ENCODE results near the gene XYLT1.
"Not testable (repeated sequence)": the region's sequence is repeated elsewhere in the genome, so short reads cannot be mapped to it uniquely, and the experiment has no call there.

The XYLT1 gene, protein sequence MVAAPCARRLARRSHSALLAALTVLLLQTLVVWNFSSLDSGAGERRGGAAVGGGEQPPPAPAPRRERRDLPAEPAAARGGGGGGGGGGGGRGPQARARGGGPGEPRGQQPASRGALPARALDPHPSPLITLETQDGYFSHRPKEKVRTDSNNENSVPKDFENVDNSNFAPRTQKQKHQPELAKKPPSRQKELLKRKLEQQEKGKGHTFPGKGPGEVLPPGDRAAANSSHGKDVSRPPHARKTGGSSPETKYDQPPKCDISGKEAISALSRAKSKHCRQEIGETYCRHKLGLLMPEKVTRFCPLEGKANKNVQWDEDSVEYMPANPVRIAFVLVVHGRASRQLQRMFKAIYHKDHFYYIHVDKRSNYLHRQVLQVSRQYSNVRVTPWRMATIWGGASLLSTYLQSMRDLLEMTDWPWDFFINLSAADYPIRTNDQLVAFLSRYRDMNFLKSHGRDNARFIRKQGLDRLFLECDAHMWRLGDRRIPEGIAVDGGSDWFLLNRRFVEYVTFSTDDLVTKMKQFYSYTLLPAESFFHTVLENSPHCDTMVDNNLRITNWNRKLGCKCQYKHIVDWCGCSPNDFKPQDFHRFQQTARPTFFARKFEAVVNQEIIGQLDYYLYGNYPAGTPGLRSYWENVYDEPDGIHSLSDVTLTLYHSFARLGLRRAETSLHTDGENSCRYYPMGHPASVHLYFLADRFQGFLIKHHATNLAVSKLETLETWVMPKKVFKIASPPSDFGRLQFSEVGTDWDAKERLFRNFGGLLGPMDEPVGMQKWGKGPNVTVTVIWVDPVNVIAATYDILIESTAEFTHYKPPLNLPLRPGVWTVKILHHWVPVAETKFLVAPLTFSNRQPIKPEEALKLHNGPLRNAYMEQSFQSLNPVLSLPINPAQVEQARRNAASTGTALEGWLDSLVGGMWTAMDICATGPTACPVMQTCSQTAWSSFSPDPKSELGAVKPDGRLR

DNA sequence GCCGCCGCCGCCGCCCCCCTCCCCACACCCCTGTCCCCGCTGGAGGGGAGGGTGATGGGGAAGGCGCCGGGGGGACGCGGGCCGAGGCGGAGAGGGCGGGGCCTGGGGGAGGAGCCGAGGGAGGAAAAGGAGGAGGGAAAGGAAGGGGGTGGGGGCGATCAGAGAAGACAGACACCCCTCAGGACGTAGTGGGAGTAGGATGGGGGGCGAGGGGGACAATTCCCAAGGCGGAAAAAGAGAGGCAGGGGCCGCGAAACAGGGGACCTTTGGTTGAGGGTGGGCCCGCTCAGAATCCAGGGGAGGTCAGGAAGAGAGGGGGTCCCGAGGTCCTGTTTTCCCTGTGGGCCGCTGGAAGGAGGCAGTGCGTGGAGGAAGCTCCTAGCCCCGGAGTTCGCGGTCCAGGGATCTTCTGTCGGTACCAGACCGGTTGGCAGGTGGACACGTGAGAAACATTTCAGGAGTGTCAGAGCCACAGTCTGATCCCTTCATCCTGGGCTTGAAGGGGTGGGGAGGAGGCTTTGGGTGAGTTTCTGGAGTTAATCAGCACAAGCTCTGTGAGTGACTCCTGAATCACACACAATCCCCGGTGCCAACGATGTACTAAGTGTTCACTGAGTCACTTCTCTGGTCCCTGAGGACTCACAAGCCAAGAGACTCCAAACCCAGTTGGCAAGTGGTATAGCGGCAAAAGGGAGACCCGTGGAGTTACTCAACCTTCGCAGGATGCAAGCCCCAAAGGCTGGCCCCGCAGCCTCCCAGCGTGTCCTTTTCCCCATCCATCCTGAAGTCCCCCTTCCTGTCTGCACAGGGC is at the start of gene XYLT1:
Gene XYLT1 (minus strand): TSS at position 53 of the 811 bp plus-strand sequence. CDS start 164 bp downstream, outside the sequence.
- no peak for DNase-seq

DNA sequence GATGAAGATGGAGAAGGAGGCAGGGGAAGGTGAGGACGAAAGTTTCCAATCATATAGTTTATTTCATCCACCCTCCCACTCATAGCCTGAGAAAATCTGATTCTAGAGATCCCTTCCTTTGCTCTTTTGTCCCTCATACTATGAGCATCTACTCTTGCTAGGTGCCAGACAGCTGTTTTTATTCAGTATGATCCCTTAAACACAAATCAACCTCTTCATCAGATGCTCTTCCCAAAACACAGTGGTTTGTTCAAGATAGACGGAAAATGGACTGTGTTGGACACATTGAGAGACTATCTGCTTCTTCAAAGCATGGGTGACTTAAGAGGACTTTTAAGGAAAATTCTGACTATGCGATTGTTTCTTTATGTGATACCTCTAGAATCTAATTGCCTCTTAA is 49.4 kb upstream of the XYLT1 start:
- no peak for DNase-seq

DNA sequence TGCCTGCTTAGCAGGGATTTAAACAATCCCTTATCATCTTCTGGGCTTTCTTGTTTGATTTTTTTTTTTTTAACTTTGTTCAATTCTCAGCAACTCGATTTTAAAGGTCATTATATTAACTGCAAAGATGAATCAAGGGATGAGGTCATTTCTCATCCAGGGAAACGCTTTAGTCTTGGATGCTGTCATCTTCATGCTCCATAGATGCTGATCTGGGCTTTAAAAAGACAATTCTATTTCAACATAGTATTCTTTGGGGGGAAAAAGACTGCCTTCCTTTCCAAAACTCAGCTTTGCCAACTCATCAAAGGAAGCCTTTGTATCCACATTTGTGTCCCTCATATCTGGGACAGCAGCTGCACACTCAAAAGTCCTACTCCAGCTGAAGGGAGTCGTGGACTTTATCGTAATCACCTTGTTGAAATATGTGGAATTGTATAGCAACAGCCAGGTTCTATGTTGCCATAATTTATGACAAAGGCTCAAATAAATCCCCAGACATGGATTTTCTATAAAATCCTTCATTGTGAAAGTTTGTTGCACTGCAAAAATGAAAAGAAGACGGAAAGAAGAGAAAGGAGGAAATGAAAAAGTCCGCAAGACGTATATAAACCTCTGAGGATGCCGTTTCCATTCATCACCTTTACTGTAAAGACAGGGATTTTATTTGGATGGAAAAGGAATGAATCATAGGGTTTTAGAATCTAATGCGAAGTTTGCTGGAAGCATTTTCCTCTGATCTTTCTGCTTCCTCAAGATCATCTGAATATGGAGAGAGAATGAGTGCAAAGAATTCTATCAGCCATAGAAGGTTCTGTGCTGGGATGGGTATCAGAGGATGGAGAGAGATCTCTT is 48.6 kb upstream of the XYLT1 start:
- no peak for DNase-seq

DNA sequence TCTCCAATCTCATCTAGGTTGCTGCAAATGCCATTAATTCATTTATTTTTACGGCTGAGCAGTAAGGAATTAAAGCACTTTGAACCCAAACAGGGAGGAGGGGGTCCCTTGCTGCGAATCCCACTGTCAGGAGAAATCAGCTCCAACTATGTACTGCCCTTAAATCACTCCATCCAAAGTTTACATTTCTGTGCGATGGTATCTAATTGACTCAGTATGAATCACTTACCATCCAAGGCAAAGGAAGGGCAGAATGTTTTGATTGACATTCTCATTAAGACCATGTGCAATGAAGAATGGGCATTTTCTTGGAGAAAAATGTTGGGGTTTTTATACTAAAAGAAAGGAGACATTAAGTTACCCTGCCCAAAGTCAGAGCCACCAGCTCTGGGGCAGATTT is 47.7 kb upstream of the XYLT1 start:
- no peak for DNase-seq

DNA sequence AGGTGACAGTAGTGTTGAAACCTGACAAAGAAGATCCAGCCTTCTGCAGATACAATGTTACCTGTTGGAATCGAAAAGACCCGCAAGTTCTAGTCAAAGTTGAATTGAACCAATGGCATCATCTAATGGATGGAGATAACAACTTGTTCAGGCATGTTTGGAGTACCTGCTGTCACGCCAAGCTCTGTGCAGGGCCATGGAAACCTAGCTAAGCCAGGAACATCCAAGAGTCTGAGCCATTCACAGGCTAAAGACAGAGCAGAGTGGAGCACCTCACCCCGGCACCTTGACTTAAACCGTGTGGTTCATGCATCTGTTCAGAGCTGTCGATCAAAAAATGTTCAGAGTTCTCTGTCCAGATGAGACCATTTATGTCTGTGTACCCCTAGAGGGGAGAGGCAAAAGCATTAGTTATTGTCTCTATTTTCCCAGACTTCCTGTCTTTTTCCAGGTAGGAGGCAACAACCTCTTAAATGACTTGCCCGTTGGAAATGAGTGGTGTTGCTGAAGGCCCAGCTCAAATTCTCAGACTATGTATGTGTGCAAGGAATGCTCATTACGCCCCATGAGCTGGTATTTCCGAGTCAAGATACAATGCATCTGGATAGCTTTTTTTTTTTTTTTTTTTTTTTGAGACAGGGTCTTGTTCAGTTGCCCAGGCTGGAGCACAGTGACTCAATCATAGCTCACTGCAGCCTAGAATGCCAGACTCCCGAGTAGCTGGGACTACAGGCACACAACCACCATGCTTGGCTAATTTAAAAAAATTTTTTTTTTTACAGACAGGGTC is 44.9 kb upstream of the XYLT1 start:
- DNase-seq = no peak

DNA sequence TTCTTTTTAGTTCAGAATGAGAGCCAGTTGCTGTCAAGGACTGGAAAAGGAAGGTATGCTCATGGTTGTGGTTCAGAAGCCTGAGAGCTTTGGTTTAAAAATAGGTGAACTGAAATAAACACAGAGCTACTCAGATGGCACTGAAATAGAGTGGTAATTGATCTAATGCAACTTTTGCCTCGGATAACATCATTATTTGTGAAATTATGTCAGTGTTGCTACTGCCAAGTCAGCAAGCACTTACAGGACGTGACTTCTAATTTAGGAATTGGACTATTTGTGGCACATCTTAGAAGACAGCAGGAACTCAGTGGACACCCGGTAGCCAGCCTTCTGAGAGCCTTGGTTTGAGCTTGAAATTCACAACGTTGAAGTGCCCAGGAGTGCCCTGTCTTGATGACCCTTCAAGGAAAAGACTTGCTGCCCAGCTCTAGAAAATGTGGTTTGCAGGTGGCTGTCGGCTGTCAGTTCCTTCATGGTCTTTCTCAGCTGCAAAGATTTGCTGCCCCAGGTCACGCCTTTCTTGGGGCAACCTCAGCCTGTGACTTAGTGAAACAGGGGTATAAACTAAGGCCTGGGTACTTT is 42.0 kb upstream of the XYLT1 start:
- DNase-seq = no peak

DNA sequence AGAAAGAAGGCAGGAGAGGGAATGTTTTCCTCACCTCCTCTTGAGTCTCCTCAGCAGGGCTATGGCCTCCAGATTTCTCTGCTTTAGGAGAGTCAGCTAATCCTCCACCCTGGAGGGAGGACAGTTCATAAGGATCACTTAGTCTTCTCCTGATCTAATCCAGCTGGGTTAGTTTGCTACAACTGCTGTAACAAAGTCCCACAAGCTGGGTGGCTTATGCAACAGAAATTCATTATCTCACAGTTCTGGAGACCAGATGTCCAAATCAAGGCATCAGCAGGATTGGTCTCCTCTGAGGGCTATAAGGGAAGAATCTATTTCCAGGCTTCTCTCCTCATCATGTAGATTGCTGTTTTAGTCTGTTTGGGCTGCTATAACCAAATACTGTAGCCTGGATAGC is 40.6 kb upstream of the XYLT1 start:
- DNase-seq = no peak

DNA sequence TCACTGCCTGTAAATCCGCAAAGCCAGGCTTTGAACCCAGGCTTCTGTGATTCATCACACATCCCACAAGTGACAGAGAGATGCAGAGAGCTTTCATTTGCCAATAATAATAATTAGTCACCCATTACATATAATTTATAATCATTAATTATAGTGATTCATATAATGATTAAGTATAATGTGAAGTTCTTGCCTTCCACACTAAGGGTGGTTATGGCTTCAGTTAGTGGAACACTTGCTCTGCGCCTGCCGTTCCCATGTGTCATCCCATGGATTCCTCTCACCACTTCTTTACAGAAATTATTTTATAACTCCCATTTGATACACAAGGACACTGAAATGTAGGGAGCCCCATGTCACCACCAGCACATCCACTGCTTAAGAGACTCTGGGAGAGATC is 39.8 kb upstream of the XYLT1 start:
- no peak for DNase-seq

DNA sequence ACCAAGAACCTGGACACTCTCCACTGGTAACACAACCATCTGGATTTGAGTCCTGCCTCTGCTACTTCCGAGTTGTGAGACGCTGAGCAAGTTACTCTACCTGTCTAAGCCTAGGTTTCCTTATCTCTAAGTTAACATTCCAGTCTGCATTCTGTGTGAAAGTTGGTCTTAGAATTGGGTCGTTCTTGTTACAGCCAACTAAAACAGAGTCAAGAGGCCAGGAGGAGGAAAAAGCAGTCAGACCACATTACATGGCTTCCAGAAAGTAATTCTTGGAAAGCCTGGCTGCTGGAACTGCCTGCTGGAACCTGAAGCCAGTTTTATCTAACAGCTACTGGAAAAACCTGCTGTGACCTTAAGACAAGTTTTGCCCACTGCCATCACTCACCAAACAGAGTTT is 38.4 kb upstream of the XYLT1 start:
- DNase-seq = no peak

DNA sequence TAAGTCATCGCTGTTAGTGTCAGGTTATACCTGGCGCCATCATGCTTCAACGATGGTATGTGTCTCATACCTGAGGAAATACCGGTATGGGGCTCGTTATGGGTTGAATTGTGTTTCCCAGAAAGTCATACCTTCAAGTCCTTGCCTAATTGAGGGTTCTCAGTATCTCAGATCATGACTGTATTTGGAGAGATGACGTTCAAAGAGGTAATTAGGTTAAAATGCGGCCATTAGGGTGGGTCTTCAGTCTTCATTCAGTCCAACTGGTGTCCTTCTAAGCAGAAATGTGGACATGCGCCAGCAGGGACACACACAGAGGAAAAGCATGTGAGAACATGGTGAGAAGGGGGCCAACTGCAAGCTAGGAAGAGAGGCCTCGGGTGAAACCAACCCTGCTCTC is 37.5 kb upstream of the XYLT1 start:
- no peak for DNase-seq

DNA sequence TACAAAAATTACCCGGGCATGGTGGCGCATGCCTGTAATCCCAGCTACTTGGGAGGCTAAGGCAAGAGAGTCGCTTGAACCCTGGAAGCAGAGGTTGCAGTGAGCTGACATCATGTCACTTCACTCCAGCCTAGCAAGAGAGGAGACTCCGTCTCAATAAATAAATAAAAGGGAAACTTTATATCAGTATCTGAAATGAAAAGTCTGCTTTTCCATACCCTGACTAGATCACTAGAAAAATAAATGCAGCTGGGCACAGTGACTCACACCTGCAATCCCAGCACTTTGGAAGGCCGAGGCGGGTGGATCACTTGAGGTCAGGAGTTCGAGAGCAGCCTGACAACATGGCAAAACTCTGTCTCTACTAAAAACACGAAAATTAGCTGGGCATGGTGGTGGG is 36.8 kb upstream of the XYLT1 start:
- not testable (repeated sequence) for DNase-seq

DNA sequence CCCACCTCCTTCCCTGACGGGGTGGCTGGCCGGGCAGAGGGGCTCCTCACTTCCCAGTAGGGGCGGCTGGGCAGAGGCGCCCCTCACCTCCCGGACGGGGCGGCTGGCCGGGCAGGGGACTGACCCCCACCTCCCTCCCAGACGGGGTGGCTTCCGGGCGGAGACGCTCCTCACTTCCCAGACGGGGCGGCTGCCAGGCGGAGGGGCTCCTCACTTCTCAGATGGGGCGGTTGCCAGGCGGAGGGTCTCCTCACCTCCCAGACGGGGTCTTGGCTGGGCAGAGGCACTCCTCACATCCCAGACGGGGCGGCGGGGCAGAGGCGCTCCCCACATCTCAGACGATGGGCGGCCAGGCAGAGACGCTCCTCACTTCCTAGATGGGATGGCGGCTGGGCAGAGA is 35.1 kb upstream of the XYLT1 start:
- not testable (repeated sequence) for DNase-seq

DNA sequence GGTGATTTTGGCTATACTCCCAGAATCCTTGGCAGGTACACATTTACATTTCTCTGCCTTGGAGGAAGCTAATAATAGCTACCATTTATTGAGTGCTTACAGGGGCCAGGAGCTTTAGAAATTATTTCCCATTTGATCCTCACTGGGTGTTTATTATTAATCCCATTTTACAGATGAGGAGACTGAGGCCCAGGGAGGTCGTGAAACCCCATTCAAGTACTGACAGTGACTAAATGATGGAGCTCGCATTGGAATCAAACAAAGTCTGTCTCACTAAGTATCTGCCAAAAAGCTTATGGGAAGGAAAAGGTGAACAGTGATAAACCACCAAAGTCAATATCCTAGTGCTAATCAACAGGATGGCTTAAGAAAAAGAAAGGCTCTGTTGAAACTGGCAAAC is 33.3 kb upstream of the XYLT1 start:
- DNase-seq = no peak

DNA sequence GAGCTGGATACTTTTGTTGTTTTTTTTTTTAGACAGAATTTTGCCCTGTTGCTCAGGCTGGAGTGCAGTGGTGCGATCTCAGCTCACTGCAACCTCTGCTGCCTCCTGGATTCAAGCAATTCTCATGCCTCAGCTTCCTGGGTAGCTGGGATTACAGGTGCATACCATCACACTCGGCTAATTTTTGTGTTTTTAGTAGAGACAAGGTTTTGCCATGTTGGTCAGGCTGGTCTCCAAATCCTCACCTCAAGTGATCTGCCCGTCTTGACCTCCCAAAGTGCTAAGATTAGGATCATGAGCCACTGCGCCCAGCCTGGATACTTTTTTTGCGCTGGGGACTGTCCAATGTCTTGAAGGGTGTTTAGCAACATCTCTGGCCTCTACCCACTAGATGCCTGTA is 32.6 kb upstream of the XYLT1 start:
- DNase-seq = no peak

DNA sequence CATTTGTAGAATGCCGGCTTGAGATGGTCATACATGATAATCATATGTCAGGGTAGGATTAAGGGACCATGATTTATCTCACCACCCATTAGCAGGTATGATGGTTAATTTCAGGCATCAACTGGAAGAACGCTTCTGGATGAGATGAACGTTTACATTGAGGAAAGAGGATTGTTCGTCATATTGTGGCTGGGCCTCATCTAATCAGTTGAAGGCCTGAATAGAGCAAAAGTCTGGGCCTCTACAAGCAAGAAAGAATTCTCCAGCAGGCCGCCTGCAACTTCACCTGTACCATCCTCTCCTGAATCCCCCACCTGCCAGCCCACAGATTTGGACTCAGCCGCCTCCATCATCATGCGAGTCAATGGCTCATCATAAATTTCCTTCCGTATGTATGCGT is 30.6 kb upstream of the XYLT1 start:
- no peak for DNase-seq

DNA sequence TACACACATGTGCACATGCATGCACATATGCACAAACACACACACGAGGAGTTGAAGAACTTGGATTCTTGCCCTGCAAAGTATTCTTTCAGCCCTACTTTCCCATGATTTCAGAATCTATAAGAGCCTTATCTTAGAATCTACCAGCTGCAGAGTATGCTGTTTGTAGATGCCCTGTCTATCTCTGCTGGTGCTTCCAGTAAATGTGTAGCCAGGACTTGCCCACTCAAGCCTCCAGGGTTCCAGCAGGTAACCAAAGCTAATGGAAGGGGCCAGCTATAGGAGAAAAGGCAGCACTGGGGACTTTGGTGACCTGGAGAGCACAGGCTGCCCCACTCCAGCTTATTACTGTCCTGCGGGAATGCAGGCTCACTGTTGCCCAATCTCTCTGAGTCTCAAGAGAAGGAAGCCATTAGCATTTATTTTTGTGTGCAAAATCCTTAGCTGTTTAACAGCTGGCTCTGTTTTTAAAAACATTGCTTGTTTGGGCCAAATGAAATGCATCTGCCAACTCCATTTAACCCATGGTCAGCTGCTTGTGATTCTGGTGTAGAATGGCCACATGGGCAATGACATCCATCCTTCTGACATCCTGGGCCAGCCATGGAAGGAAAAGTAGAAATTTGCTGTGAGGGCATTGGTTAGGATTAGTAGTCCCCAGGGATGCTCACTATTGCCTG is 28.6 kb upstream of the XYLT1 start:
- DNase-seq = no peak

DNA sequence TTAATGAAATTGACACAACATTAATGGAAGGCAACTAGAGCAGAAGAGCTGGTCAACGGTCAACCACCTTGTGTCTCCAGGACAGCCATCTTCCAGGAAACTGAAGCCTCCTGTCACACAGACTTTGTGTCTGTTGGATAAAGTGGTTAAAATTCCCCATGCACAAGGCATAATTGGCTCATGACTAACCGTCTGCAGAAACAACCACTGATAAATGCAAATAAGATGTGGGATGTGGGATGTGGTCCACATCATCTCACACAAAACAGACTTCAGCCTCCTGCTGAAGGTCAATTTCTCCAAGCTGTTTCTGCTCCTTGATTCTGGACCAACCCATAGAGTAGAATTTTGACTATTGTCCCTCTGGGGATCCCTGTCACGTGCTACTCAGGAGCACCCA is 26.9 kb upstream of the XYLT1 start:
- DNase-seq = no peak

DNA sequence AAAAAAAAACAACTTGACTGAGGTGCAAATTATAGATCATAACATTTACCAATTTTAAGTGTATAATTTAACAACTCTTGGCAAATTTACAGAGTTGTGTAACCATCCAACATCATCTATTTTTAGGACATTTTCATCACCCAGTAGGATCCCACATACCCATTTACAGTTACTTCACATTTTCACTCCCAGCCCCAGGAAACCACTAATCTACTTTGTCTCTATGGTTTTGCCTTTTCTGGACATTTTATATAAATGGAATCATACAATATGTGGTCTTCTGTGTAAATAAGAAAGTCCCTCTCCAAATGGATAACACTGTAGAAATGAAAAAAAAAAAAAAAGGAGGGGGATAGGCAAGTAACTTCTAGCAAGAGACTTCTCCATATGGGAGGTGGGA is 26.1 kb upstream of the XYLT1 start:
- DNase-seq = no peak

DNA sequence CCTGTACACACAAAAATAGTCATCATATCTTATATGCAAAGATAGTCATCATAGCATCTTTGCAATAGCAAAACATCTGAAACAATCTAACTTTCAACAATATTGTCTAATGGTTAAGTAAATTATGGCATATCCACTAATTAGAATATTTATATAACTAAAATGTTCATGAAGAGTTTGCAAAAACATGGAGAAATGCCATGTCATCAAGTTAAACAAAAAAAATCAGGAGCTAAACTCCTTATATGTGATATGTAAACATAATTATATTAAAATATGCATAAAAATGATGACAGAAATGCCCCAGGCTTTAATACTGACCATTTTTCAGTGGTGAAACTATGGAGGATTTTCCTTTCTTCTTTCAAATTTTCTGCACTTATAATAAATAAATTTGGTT is 22.3 kb upstream of the XYLT1 start:
- DNase-seq = no peak

DNA sequence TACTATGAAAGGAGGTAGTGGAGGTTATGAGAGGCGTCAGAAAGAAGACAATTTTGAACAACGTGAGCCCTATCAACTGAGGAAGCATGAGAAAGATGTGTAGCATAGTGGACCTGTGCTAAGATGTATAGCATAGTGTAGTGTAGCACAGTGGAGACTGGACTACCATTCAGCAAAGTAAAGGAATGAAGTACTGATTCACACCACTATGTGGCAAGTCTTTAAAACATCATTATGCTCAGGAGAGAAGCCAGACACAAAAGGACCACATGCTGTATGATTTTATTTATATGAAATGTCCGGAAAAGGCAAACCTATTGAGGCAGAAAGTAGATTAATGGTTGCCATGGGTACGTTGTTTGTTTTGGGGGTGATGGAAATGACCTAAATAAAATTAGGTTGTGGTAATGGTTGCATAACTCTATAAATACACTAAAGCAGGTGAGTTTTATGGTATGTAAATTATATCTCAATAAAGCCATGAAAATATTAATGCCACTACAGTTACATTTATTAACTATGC is 20.4 kb upstream of the XYLT1 start:
- no peak for DNase-seq

All from NCI-H146 (cell line).